GM12878 (cell line): ENCODE results near the gene ERP44. TPM values are rescaled to one million over a fixed set of nuclear protein-coding genes. Genes with fewer than 3 reads are reported as not detected.
A peak's percentile ranks its signal among the peaks of the same experiment; 100 is the strongest.

ENCODE experiments used
- ATAC-seq: fragments of 200-7000 bp; cut with Tn5 transposase; 3 replicates; pipeline ENCODE4 v1.9.1; 2020; ENCODE audit warnings: mild to moderate bottlenecking, moderate library complexity
- BruUV-seq: library from RNA; stranded (reverse); fragments of 400-500 nt; replicated peaks from 2 replicates; lab custom pipeline; 2021; lab: Mats Ljungman, UMichigan
- CTCF ChIA-PET: fragments of 300-600 bp; sonication (Branson Sonifier 250); formaldehyde crosslinking; extraction: SDS; loops from one replicate; lab custom pipeline; 2021; ENCODE audit warnings: inconsistent platforms; lab: Yijun Ruan, JAX
- POLR2A ChIA-PET: fragments of 350-600 bp; formaldehyde crosslinking; extraction: SDS; loops from one replicate; lab custom pipeline; 2021; ENCODE audit warnings: inconsistent platforms; lab: Charles Lee
- RAD21 ChIA-PET: fragments of 300-600 bp; sonication (Branson Sonifier 250); formaldehyde crosslinking; loops from one replicate; lab custom pipeline; 2023; ENCODE audit warnings: antibody characterized with exemption; ENCODE audit not compliant: unreplicated experiment; lab: Charles Lee
- SMC1A ChIA-PET: fragments of 300-600 bp; sonication (Branson Sonifier 250); formaldehyde crosslinking; loops from one replicate; lab custom pipeline; 2023; ENCODE audit not compliant: unreplicated experiment, uncharacterized antibody; lab: Charles Lee
- DNase-seq: peaks from one replicate; pipeline ENCODE4 v3.0.0-alpha.2; 2011; ENCODE audit warnings: low read depth, low spot score
- FAIRE-seq: peaks from 3 replicates; lab custom pipeline; 2011; peaks lifted over from hg19 to GRCh38; lab: Jason Lieb, UNC
- H2AFZ ChIP-seq: 2 replicates; pipeline ENCODE4 v1.6.0; 2011; ENCODE audit warnings: low read depth, low read length, control low read depth; ENCODE audit not compliant: control insufficient read depth
- H3K27ac ChIP-seq: 2 replicates; pipeline ENCODE4 v1.5.1; 2011; ENCODE audit warnings: control low read depth; ENCODE audit not compliant: control insufficient read depth, insufficient read depth
- H3K27me3 ChIP-seq, 2 experiments: replicated peaks in 1 of 2; 2 replicates each; pipeline versions ENCODE4 v1.6.0 to v1.6.1; 2011; ENCODE audit warnings: low read length in 1 of 2; ENCODE audit not compliant: control insufficient read depth in 2 of 2, insufficient read depth in 2 of 2
- H3K36me3 ChIP-seq, 2 experiments: 2 replicates each; pipeline ENCODE4 v1.5.1; 2011; ENCODE audit warnings: low read length in 1 of 2; ENCODE audit not compliant: control insufficient read depth in 2 of 2, insufficient read depth in 2 of 2
- H3K4me1 ChIP-seq: 2 replicates; pipeline ENCODE4 v1.6.1; 2011; ENCODE audit warnings: mild to moderate bottlenecking, low read length, moderate library complexity, mixed read lengths; ENCODE audit not compliant: control insufficient read depth, insufficient read depth
- H3K4me2 ChIP-seq: 2 replicates; pipeline ENCODE4 v1.6.0; 2011; ENCODE audit warnings: control low read depth; ENCODE audit not compliant: control insufficient read depth, insufficient read depth
- H3K4me3 ChIP-seq: fragments of 200-600 bp; sonication (generic); 2 replicates; pipeline ENCODE4 v1.5.1; 2016
- H3K79me2 ChIP-seq: 2 replicates; pipeline ENCODE4 v1.6.0; 2011; ENCODE audit warnings: low read length; ENCODE audit not compliant: control insufficient read depth, insufficient read depth
- H3K9ac ChIP-seq: 2 replicates; pipeline ENCODE4 v1.8.0; 2011; ENCODE audit warnings: low read length, control low read depth, mixed read lengths; ENCODE audit not compliant: control insufficient read depth, insufficient read depth
- H3K9me3 ChIP-seq: replicated peaks from 3 replicates; pipeline ENCODE4 v1.5.1; 2011; ENCODE audit warnings: mild to moderate bottlenecking, low read length; ENCODE audit not compliant: control insufficient read depth, insufficient read depth
- H4K20me1 ChIP-seq: 2 replicates; pipeline ENCODE4 v1.6.0; 2011; ENCODE audit not compliant: control insufficient read depth, insufficient read depth
- IRF4 ChIP-seq: IDR thresholded peaks from 2 replicates; pipeline ENCODE4 v1.6.1; 2011; ENCODE audit warnings: low read depth, low read length
- NFIC ChIP-seq: IDR thresholded peaks from 2 replicates; pipeline ENCODE4 v1.6.1; 2012; ENCODE audit warnings: low read depth, mild to moderate bottlenecking, inconsistent platforms, low read length, moderate library complexity
- NR2C2 ChIP-seq: IDR thresholded peaks from 2 replicates; pipeline ENCODE4 v1.6.1; 2011; ENCODE audit warnings: borderline replicate concordance, low read depth; ENCODE audit not compliant: control insufficient read depth, insufficient read length
- NR2F1 ChIP-seq: fragments of 450-650 bp; conservative IDR thresholded peaks from 2 replicates; pipeline ENCODE4 v1.6.1; 2017; ENCODE audit warnings: mild to moderate bottlenecking
- PML ChIP-seq: IDR thresholded peaks from 2 replicates; pipeline ENCODE4 v1.6.1; 2012; ENCODE audit warnings: low read length, inconsistent platforms
- POLR2A ChIP-seq: IDR thresholded peaks from 2 replicates; pipeline ENCODE4 v1.6.1; 2011; ENCODE audit warnings: low read depth, mild to moderate bottlenecking, low read length
- RELA ChIP-seq: fragments of 450-650 bp; IDR thresholded peaks from 2 replicates; pipeline ENCODE4 v1.8.0; 2014; ENCODE audit warnings: borderline replicate concordance; ENCODE audit not compliant: partially characterized antibody
- RUNX3 ChIP-seq: IDR thresholded peaks from 2 replicates; pipeline ENCODE4 v1.6.1; 2012; ENCODE audit warnings: low read length, inconsistent platforms
- SMAD1 ChIP-seq: fragments of 450-650 bp; IDR thresholded peaks from 2 replicates; pipeline ENCODE4 v1.6.1; 2018; ENCODE audit warnings: mild to moderate bottlenecking, low read depth; ENCODE audit not compliant: partially characterized antibody
- SREBF2 ChIP-seq: IDR thresholded peaks from 2 replicates; pipeline ENCODE4 v1.6.1; 2012; ENCODE audit warnings: mild to moderate bottlenecking, low read length
- ZNF207 ChIP-seq: fragments of 450-650 bp; IDR thresholded peaks from 2 replicates; pipeline ENCODE4 v1.6.1; 2014; ENCODE audit warnings: antibody characterized with exemption, mild to moderate bottlenecking, borderline replicate concordance
- ZNF687 ChIP-seq: fragments of 450-650 bp; IDR thresholded peaks from 2 replicates; pipeline ENCODE4 v1.6.1; 2017; ENCODE audit warnings: mild to moderate bottlenecking, moderate library complexity
- WGBS: methylation state at CpG from one replicate; pipeline ENCODE4 v1.1.6; 2016; ENCODE audit warnings: low lambda C conversion rate; ENCODE audit not compliant: insufficient replicate concordance, insufficient coverage; ENCODE audit errors: missing lambda C conversion rate; 5-methylcytosine and 5-hydroxymethylcytosine counted together
- in situ Hi-C: fragments of 300-500 bp; cut with MboI; formaldehyde crosslinking; loops from 9 replicates; pipeline ENCODE4 v1.14.3; 2018; ENCODE audit warnings: mixed read lengths
- intact Hi-C: fragments of 100-400 bp; cut with micrococcal nuclease; formaldehyde crosslinking; loops from one replicate; pipeline ENCODE4 v1.14.2; 2022; ENCODE audit not compliant: unreplicated experiment
- polyA plus RNA-seq, 11 experiments: library from polyadenylated mRNA; depleted of rRNA in 4 of 11; unstranded in 6 of 11; stranded (reverse) in 5 of 11; fragments of >200 nt; fragmentation: Nextera tagmentation in 4 of 11; fragmentation: Illumina TruSeq in 1 of 11; extraction: Ambion mirVana in 4 of 11; extraction: Trizol in 1 of 11; gene quantifications; 1 replicate in 1 of 11; 2 replicates in 10 of 11; pipeline versions ENCODE4 v1.2.1 to v1.2.3, GENCODE V29; 2011 to 2016; ENCODE audit warnings: inconsistent platforms in 2 of 11, missing spikeins in 2 of 11, low read depth in 1 of 11
- total RNA-seq, 4 experiments: library from RNA; depleted of rRNA in 3 of 4; stranded (reverse); fragments of >200 nt in 3 of 4; fragmentation: Illumina TruSeq in 1 of 4; extraction: Trizol in 1 of 4; gene quantifications; 2 replicates each; pipeline versions ENCODE4 v1.2.1 to v1.2.3, GENCODE V29; 2013 to 2021
- TF ChIP-seq, protein P1 (sequence below): fragments of 450-650 bp; IDR thresholded peaks from 2 replicates; pipeline ENCODE4 v1.6.1; 2016; ENCODE audit warnings: mild to moderate bottlenecking

Gene ERP44
- total and polyA plus RNA-seq, 10 of the 15 experiments (the other 5 are each of a cell fraction or from before 2014, with no cell fraction given): 11.5 to 52.4 (median 20.2) TPM

DNA sequence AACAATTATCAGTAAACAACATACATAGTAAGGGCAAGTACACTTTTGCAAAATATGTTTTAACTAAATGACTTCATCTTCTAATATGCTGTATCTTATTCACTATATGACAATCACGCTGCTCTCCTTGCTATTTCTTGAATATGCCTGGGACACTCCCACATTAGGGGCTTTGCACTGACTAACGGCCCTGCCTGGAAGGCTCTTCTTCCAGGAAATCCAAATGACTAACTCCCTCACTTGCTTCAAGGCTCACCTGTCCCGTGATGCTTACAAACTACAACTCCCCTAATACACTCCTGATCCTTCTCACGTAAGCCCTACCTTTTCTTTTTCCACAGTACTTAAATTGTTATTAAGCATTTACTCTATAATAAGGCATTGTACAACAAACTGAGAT is 10.6 kb downstream of the ERP44 start:
- peaks cover 90% of the 10 kb centered on the region for H3K79me2 ChIP-seq
- H4K20me1 ChIP-seq: no peaks in the 10 kb centered on the region
- in situ Hi-C loops (no loop called here), intact Hi-C loops (no loop called here)
- no peak overlapping the region for H3K4me3 ChIP-seq
- H3K9ac ChIP-seq: no peak overlapping the region
- no peak for DNase-seq
- no peak for ATAC-seq
- no peak overlapping the region for H2AFZ ChIP-seq
- no peak overlapping the region for H3K27ac ChIP-seq
- no peak for FAIRE-seq
- no peaks in the 10 kb centered on the region for H3K27me3 ChIP-seq
- no peaks in the 10 kb centered on the region for H3K36me3 ChIP-seq
- peak overlapping the region; percentile 51; the same call in 1 of the 2 replicates for H3K4me2 ChIP-seq
- no TSS peak for BruUV-seq
- peaks cover 24% of the 10 kb centered on the region for H3K4me1 ChIP-seq
- POLR2A ChIA-PET: no interaction called here
- no peaks in the 10 kb centered on the region for H3K9me3 ChIP-seq
- RAD21 ChIA-PET: no interaction called here
- CTCF ChIA-PET: no interaction called here
- SMC1A ChIA-PET: no interaction called here
- TF ChIP-seq ZNF207 (no peak), POLR2A (no peak)
- 77% methylated on average over 4 of the region's 4 CpGs for WGBS

GRCh38 chr9:100087218-100087617 is 11.6 kb downstream of the ERP44 start:
- 37% methylated on average over 1 of the region's 1 CpG for WGBS
- H3K79me2 ChIP-seq: peaks cover 90% of the 10 kb centered on the region
- H3K4me2 ChIP-seq: peak overlapping the region; percentile 40; the same call in 1 of the 2 replicates
- no peak for DNase-seq
- ATAC-seq: peak; percentile 6; the same call in 1 of the 3 replicates
- no peaks in the 10 kb centered on the region for H3K9me3 ChIP-seq
- ChIA-PET CTCF (interaction anchor here (0.6 to 5.4 kb wide), 8 partner anchors 8 to 264 kb away, joined by 3 to 35 read pairs (median 4); partner anchors contain the start of gene ERP44), POLR2A (interaction anchor here (0.7 to 1.7 kb wide), 3 partner anchors 9 to 265 kb away, joined by 3 to 7 read pairs (median 3); no protein-coding TSS in a partner anchor), RAD21 (interaction anchor here (0.8 to 4.5 kb wide), 4 partner anchors 8 to 132 kb away, joined by 3 to 39 read pairs (median 3); no protein-coding TSS in a partner anchor), SMC1A (interaction anchor here (0.7 to 5.2 kb wide), 6 partner anchors 9 to 56 kb away, joined by 3 to 63 read pairs (median 16); no protein-coding TSS in a partner anchor)
- no peak for FAIRE-seq
- no peaks in the 10 kb centered on the region for H3K27me3 ChIP-seq
- peaks cover 32% of the 10 kb centered on the region for H3K4me1 ChIP-seq
- no peak overlapping the region for H3K9ac ChIP-seq
- H3K36me3 ChIP-seq: no peaks in the 10 kb centered on the region
- H2AFZ ChIP-seq: no peak overlapping the region
- H4K20me1 ChIP-seq: 0 out of 2 replicates have a peak, but pooled peaks cover 2% of the 10 kb centered on the region
- intact Hi-C loops: no loop called here
- in situ Hi-C loops: no loop called here
- H3K4me3 ChIP-seq: no peak overlapping the region
- BruUV-seq: no TSS peak
- H3K27ac ChIP-seq: no peak overlapping the region; the same call in 1 of the 2 replicates
- TF ChIP-seq NFIC: peak; percentile 75
- no peak for TF ChIP-seq NR2C2
- no peak for TF ChIP-seq ZNF207
- TF ChIP-seq NR2F1: no peak
- TF ChIP-seq RELA: no peak
- TF ChIP-seq, protein P1, sequence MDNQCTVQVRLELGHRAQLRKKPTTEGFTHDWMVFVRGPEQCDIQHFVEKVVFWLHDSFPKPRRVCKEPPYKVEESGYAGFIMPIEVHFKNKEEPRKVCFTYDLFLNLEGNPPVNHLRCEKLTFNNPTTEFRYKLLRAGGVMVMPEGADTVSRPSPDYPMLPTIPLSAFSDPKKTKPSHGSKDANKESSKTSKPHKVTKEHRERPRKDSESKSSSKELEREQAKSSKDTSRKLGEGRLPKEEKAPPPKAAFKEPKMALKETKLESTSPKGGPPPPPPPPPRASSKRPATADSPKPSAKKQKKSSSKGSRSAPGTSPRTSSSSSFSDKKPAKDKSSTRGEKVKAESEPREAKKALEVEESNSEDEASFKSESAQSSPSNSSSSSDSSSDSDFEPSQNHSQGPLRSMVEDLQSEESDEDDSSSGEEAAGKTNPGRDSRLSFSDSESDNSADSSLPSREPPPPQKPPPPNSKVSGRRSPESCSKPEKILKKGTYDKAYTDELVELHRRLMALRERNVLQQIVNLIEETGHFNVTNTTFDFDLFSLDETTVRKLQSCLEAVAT: no peak
- TF ChIP-seq IRF4: no peak
- TF ChIP-seq SMAD1: no peak
- no peak for TF ChIP-seq SREBF2
- TF ChIP-seq PML: no peak
- TF ChIP-seq RUNX3: peak; percentile 97
- no peak for TF ChIP-seq ZNF687
